HL-60 (cell line): ENCODE results near the gene IL25.

Source experiments
- CTCF ChIP-seq: IDR thresholded peaks from one replicate; pipeline ENCODE4 v1.5.1; 2011; ENCODE audit warnings: low read length, control low read depth, inconsistent platforms; ENCODE audit not compliant: insufficient read depth
- GABPA ChIP-seq: IDR thresholded peaks from 2 replicates; pipeline ENCODE4 v1.6.1; 2012; ENCODE audit warnings: low read depth
- POLR2AphosphoS5 ChIP-seq: IDR thresholded peaks from 2 replicates; pipeline ENCODE4 v1.6.1; 2012; ENCODE audit warnings: low read depth
- REST ChIP-seq: IDR thresholded peaks from 2 replicates; pipeline ENCODE4 v1.6.1; 2012; ENCODE audit warnings: low read depth; ENCODE audit not compliant: insufficient replicate concordance
- SPI1 ChIP-seq: IDR thresholded peaks from 2 replicates; pipeline ENCODE4 v1.6.1; 2012; ENCODE audit warnings: low read depth, mild to moderate bottlenecking, borderline replicate concordance

- TF ChIP-seq CTCF: no peak
- no peak for TF ChIP-seq REST
- TF ChIP-seq SPI1: no peak
- no peak for TF ChIP-seq POLR2AphosphoS5
- TF ChIP-seq GABPA: no peak
These were observed 35.7 kb downstream of the IL25 start for GRCh38 chr14:23408307-23408630.
